ENCODE measurements around the gene PSRC1. TPM values are rescaled to one million over a fixed set of nuclear protein-coding genes. Genes with fewer than 3 reads are reported as not detected.

PSRC1 gene
- total RNA-seq, 1 donor from 2014 or later: 8.2 TPM

- DNase-seq (ENCODE audit: low read depth): no peak
- no peaks in the 10 kb centered on the region for H3K27me3 ChIP-seq (ENCODE audit: control insufficient read depth, insufficient read depth, low read length)
- TF ChIP-seq, protein P1, sequence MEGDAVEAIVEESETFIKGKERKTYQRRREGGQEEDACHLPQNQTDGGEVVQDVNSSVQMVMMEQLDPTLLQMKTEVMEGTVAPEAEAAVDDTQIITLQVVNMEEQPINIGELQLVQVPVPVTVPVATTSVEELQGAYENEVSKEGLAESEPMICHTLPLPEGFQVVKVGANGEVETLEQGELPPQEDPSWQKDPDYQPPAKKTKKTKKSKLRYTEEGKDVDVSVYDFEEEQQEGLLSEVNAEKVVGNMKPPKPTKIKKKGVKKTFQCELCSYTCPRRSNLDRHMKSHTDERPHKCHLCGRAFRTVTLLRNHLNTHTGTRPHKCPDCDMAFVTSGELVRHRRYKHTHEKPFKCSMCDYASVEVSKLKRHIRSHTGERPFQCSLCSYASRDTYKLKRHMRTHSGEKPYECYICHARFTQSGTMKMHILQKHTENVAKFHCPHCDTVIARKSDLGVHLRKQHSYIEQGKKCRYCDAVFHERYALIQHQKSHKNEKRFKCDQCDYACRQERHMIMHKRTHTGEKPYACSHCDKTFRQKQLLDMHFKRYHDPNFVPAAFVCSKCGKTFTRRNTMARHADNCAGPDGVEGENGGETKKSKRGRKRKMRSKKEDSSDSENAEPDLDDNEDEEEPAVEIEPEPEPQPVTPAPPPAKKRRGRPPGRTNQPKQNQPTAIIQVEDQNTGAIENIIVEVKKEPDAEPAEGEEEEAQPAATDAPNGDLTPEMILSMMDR (IDR thresholded peaks at IDR 0.05; ENCODE audit: insufficient read depth, low read length, poor library complexity, severe bottlenecking): no peak
- H3K4me3 ChIP-seq (ENCODE audit: low read depth, low read length): no peak overlapping the region
- no peaks in the 10 kb centered on the region for H3K36me3 ChIP-seq (ENCODE audit: control insufficient read depth, insufficient read depth, low read length)
These were observed 27.3 kb downstream of the PSRC1 start for GRCh38 chr1:109255678-109256077.

DNA sequence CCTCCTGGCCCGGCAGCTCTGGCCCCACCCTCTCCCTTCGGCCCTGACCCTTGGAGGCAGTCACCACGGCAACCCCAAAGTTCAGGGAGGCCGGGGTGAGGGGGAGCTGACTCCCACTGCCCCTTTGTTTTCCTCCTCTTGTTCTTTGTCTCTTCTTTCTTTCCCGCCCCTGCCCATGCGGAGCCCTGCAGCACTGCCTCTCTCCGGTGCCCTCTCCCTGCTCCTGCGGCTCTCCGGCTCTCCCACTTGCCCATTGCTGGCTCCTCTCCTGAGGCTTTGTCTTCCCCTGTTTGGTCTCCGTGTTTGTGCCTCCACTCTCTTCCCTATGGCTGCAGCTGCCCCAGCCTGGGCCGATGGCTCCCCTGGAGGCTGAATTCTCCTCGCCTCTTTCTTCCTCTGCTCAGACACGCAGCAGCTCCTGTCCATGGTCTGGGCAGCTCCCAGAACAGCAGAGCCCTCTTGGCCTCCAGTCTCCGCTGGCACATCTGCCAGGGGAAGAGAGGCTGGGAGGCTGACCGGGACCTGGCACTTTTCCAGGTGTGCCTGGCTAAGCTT lies 27.8 kb downstream of the PSRC1 start:
- H3K36me3 ChIP-seq (ENCODE audit: control insufficient read depth, insufficient read depth, low read length): no peaks in the 10 kb centered on the region
- no peak for DNase-seq (ENCODE audit: low read depth)
- no peak overlapping the region for H3K4me3 ChIP-seq (ENCODE audit: low read depth, low read length)

DNA sequence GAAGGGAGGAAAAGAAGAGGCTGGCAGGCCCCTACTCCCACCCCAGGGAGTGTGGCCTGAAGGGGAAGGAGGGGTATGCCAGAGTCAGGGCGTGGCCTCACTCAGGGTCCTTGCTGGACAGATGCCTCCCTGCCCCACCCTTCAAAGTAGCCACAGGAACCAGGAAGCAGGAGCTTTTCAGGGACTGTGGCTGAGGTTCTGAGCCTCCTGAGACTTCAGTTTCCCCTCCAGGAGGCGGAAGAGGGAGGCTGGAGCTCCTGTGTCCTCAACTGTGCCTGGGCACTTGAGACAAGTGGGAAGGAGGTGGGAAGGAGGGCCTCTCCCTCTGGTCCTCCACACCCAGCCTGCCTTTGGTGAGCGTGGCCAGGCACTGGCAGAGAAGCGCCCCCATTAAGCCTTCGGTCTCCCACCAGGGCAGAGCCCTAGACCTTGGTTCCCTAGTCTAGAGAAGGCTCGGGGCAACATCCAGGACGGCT lies 28.3 kb downstream of the PSRC1 start:
- Histone ChIP-seq H3K36me3 (ENCODE audit: control insufficient read depth, insufficient read depth, low read length) (no peaks in the 10 kb centered on the region), H3K27me3 (ENCODE audit: control insufficient read depth, insufficient read depth, low read length) (no peaks in the 10 kb centered on the region), H3K4me3 (ENCODE audit: low read depth, low read length) (no peak overlapping the region)
- no peak for DNase-seq (ENCODE audit: low read depth)
- TF ChIP-seq, protein P1 (IDR thresholded peaks at IDR 0.05; ENCODE audit: insufficient read depth, low read length, poor library complexity, severe bottlenecking): peak; percentile 16

More for the DNA sequence above, 27.8 kb downstream of the PSRC1 start:
- TF ChIP-seq, protein P1 (IDR thresholded peaks at IDR 0.05; ENCODE audit: insufficient read depth, low read length, poor library complexity, severe bottlenecking): peak; percentile 36
- no peaks in the 10 kb centered on the region for H3K27me3 ChIP-seq (ENCODE audit: control insufficient read depth, insufficient read depth, low read length)

- TF ChIP-seq, protein P1 (IDR thresholded peaks at IDR 0.05; ENCODE audit: insufficient read depth, low read length, poor library complexity, severe bottlenecking): no peak
- no peaks in the 10 kb centered on the region for H3K27me3 ChIP-seq (ENCODE audit: control insufficient read depth, insufficient read depth, low read length)
- peak overlapping the region; percentile 20 for H3K4me3 ChIP-seq (ENCODE audit: low read depth, low read length)
- DNase-seq (ENCODE audit: low read depth): peak; percentile 43
- H3K36me3 ChIP-seq (ENCODE audit: control insufficient read depth, insufficient read depth, low read length): no peaks in the 10 kb centered on the region
These were observed 28.9 kb downstream of the PSRC1 start for GRCh38 chr1:109253803-109254620.

DNA sequence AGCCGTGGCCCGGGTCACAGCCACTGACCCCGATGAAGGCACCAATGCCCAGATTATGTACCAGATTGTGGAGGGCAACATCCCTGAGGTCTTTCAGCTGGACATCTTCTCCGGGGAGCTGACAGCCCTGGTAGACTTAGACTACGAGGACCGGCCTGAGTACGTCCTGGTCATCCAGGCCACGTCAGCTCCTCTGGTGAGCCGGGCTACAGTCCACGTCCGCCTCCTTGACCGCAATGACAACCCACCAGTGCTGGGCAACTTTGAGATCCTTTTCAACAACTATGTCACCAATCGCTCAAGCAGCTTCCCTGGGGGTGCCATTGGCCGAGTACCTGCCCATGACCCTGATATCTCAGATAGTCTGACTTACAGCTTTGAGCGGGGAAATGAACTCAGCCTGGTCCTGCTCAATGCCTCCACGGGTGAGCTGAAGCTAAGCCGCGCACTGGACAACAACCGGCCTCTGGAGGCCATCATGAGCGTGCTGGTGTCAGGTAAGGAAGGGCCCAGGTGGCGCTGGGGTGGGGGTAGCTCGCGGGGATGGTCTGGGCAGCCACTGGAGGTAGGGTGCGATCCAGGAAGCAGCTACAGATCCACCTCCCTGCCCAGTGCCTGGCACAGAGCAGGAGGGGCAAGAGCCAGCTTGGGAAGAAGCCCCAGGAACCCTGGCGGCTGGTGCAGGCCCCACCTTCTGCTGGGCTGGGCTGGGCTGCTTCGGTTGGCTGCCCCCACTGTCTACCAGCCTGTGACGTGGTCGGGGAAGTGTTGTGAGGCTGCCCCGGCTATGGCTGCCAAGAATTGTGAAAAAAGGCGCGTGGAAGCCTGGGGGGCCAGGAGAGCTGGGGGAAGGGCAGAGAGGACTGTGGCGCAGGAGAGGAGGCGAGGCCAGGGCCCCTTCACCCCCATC lies 29.8 kb downstream of the PSRC1 start:
- TF ChIP-seq, protein P1 (IDR thresholded peaks at IDR 0.05; ENCODE audit: insufficient read depth, low read length, poor library complexity, severe bottlenecking): no peak
- H3K4me3 ChIP-seq (ENCODE audit: low read depth, low read length): peak overlapping the region; percentile 13
- H3K27me3 ChIP-seq (ENCODE audit: control insufficient read depth, insufficient read depth, low read length): no peaks in the 10 kb centered on the region
- H3K36me3 ChIP-seq (ENCODE audit: control insufficient read depth, insufficient read depth, low read length): no peaks in the 10 kb centered on the region
- peak; percentile 50 for DNase-seq (ENCODE audit: low read depth)
